Vagina (tissue), 2 donors: ENCODE results near the gene HCN3.

Experiments
- CTCF ChIP-seq, 3 experiments: fragments of 450-650 bp in 2 of 3; fragments of 200-600 bp in 1 of 3; sonication (generic) in 1 of 3; IDR thresholded peaks; one replicate each; pipeline ENCODE4 v1.5.1; 2017 to 2019; ENCODE audit warnings: antibody characterized with exemption in 3 of 3, mild to moderate bottlenecking in 2 of 3, moderate library complexity in 2 of 3
- POLR2AphosphoS5 ChIP-seq, 2 donors: sonication (generic); formaldehyde crosslinking; IDR thresholded peaks; one replicate each; pipeline ENCODE4 v1.9.0; 2017; ENCODE audit warnings: antibody characterized with exemption in 2 of 2, mild to moderate bottlenecking in 2 of 2, low read depth in 1 of 2; ENCODE audit not compliant: insufficient read depth in 1 of 2

GRCh38 chr1:155286544-155286943, 9.3 kb downstream of the HCN3 start:
- TF ChIP-seq CTCF (IDR thresholded peaks at IDR 0.05) (no peak), POLR2AphosphoS5 (IDR thresholded peaks at IDR 0.05; ENCODE audit: insufficient read depth in 1 of 2, low read depth in 1 of 2) (no peak)
